Calu3 (cell line): ENCODE results near the gene TYMS. TPM values are rescaled to one million over a fixed set of nuclear protein-coding genes. Genes with fewer than 3 reads are reported as not detected.
A peak's percentile ranks its signal among the peaks of the same experiment; 100 is the strongest.

Experiments used
- BruUV-seq: library from RNA; stranded (reverse); fragments of 400-500 nt; replicated peaks from 2 replicates; lab custom pipeline; 2021; lab: Mats Ljungman, UMichigan
- CTCF ChIA-PET: fragments of 300-600 bp; sonication (Branson Sonifier 250); formaldehyde crosslinking; loops from one replicate; lab custom pipeline; 2022; ENCODE audit warnings: antibody characterized with exemption; lab: Charles Lee
- DNase-seq: peaks from one replicate; pipeline ENCODE4 v3.0.0; 2022
- H3K27ac Mint-ChIP-seq: one replicate; pipeline ENCODE4 v1.8.0; 2022; ENCODE audit warnings: mixed read lengths; ENCODE audit not compliant: unreplicated experiment
- H3K27me3 Mint-ChIP-seq: one replicate; pipeline ENCODE4 v1.8.0; 2022; ENCODE audit warnings: mixed read lengths; ENCODE audit not compliant: unreplicated experiment
- H3K36me3 Mint-ChIP-seq: one replicate; pipeline ENCODE4 v1.8.0; 2022; ENCODE audit warnings: mild to moderate bottlenecking, moderate library complexity, mixed read lengths; ENCODE audit not compliant: insufficient read depth, unreplicated experiment
- H3K4me1 Mint-ChIP-seq: one replicate; pipeline ENCODE4 v1.8.0; 2022; ENCODE audit warnings: mild to moderate bottlenecking, low read depth, mixed read lengths; ENCODE audit not compliant: unreplicated experiment
- H3K4me3 Mint-ChIP-seq: one replicate; pipeline ENCODE4 v1.8.0; 2022; ENCODE audit warnings: mild to moderate bottlenecking, low read depth, moderate library complexity, mixed read lengths; ENCODE audit not compliant: unreplicated experiment
- H3K9me3 Mint-ChIP-seq: one replicate; pipeline ENCODE4 v1.8.0; 2022; ENCODE audit warnings: low read depth, mixed read lengths; ENCODE audit not compliant: unreplicated experiment
- CTCF ChIP-seq: fragments of 200-600 bp; IDR thresholded peaks from one replicate; pipeline ENCODE4 v1.8.0; 2022; ENCODE audit warnings: antibody characterized with exemption; ENCODE audit not compliant: unreplicated experiment
- intact Hi-C: fragments of 100-400 bp; cut with micrococcal nuclease; formaldehyde crosslinking; loops from one replicate; pipeline ENCODE4 v1.10.0; 2022; ENCODE audit not compliant: unreplicated experiment
- total RNA-seq: library from RNA; stranded (reverse); gene quantifications from 2 replicates; pipeline ENCODE4 v1.2.3, GENCODE V29; 2022

Gene TYMS
- total RNA-seq, 1 experiment from 2014 or later: 84.1 TPM

- BruUV-seq: no TSS peak
- TF ChIP-seq CTCF: no peak
- peaks cover 25% of the 10 kb centered on the region for H3K27me3 Mint-ChIP-seq
- no peaks in the 10 kb centered on the region for H3K36me3 Mint-ChIP-seq
- H3K4me3 Mint-ChIP-seq: no peak overlapping the region
- intact Hi-C loops: loop anchor here (5.0 kb wide), 1 partner anchor 127 kb away; no protein-coding TSS in a partner anchor
- DNase-seq: no peak
- no peaks in the 10 kb centered on the region for H3K4me1 Mint-ChIP-seq
- no peaks in the 10 kb centered on the region for H3K9me3 Mint-ChIP-seq
- H3K27ac Mint-ChIP-seq: no peak overlapping the region
- CTCF ChIA-PET: no interaction called here
Observed at GRCh38 chr18:614193-614592, 43.3 kb upstream of the TYMS start.

- no peak for DNase-seq
- Mint-ChIP-seq H3K27ac (no peak overlapping the region), H3K4me3 (no peak overlapping the region), H3K36me3 (no peaks in the 10 kb centered on the region), H3K27me3 (peaks cover 25% of the 10 kb centered on the region), H3K4me1 (no peaks in the 10 kb centered on the region), H3K9me3 (no peaks in the 10 kb centered on the region)
- BruUV-seq: no TSS peak
- CTCF ChIA-PET: interaction anchor here (2.1 kb wide), 1 partner anchor 321 kb away, joined by 4 read pairs; no protein-coding TSS in a partner anchor
- intact Hi-C loops: no loop called here
- no peak for TF ChIP-seq CTCF
Observed at GRCh38 chr18:615092-615521, 42.3 kb upstream of the TYMS start.

- Mint-ChIP-seq H3K9me3 (no peaks in the 10 kb centered on the region), H3K27ac (no peak overlapping the region), H3K36me3 (no peaks in the 10 kb centered on the region), H3K27me3 (peaks cover 20% of the 10 kb centered on the region), H3K4me3 (no peak overlapping the region), H3K4me1 (no peaks in the 10 kb centered on the region)
- no TSS peak for BruUV-seq
- TF ChIP-seq CTCF: no peak
- intact Hi-C loops: loop anchor here (1.0 kb wide), 1 partner anchor 329 kb away; no protein-coding TSS in a partner anchor
- CTCF ChIA-PET: interaction anchor here (2.1 kb wide), 1 partner anchor 322 kb away, joined by 4 read pairs; no protein-coding TSS in a partner anchor
- no peak for DNase-seq
Observed at GRCh38 chr18:615773-616172, 41.7 kb upstream of the TYMS start.

- CTCF ChIA-PET: interaction anchor here (2.1 kb wide), 1 partner anchor 323 kb away, joined by 4 read pairs; no protein-coding TSS in a partner anchor
- Mint-ChIP-seq H3K4me3 (no peak overlapping the region), H3K27me3 (peaks cover 13% of the 10 kb centered on the region), H3K36me3 (no peaks in the 10 kb centered on the region), H3K4me1 (no peaks in the 10 kb centered on the region), H3K27ac (no peak overlapping the region), H3K9me3 (no peaks in the 10 kb centered on the region)
- DNase-seq: peak; percentile 21
- intact Hi-C loops: loop anchor here (1.0 kb wide), 1 partner anchor 330 kb away; no protein-coding TSS in a partner anchor
- no TSS peak for BruUV-seq
- TF ChIP-seq CTCF: no peak
Observed at GRCh38 chr18:616380-616995, 41.0 kb upstream of the TYMS start.
